Panc1 (cell line): ENCODE data around the gene EVI2B. TPM values are rescaled to one million over a fixed set of nuclear protein-coding genes. Genes with fewer than 3 reads are reported as not detected.

Experiments used
- ATAC-seq: fragments of 200-7000 bp; cut with Tn5 transposase; 2 replicates; pipeline ENCODE4 v1.9.1; 2020; ENCODE audit warnings: mild to moderate bottlenecking, moderate library complexity
- BruUV-seq: library from RNA; stranded (reverse); fragments of 400-500 nt; replicated peaks from 2 replicates; lab custom pipeline; 2021; lab: Mats Ljungman, UMichigan
- CTCF ChIA-PET: fragments of 300-600 bp; sonication (Branson Sonifier 250); formaldehyde crosslinking; loops from one replicate; lab custom pipeline; 2022; ENCODE audit warnings: antibody characterized with exemption; lab: Charles Lee
- POLR2A ChIA-PET: fragments of 300-600 bp; sonication (Branson Sonifier 250); formaldehyde crosslinking; loops from one replicate; lab custom pipeline; 2022; ENCODE audit warnings: antibody characterized with exemption; lab: Charles Lee
- DNase-seq: peaks from one replicate; pipeline ENCODE4 v3.0.0-alpha.2; 2010; ENCODE audit warnings: low read depth, low spot score
- H3K27ac ChIP-seq: 2 replicates; pipeline ENCODE4 v1.5.1; 2011; ENCODE audit warnings: mild to moderate bottlenecking, low read length, inconsistent platforms
- H3K27me3 ChIP-seq: fragments of 200-500 bp; sonication (Bioruptor generic); 2 replicates; pipeline ENCODE4 v1.6.0; 2014; ENCODE audit warnings: low read length, inconsistent platforms; ENCODE audit not compliant: control insufficient read depth, insufficient read depth
- H3K36me3 ChIP-seq: fragments of 200-500 bp; sonication (Bioruptor generic); 2 replicates; pipeline ENCODE4 v1.5.1; 2014; ENCODE audit warnings: inconsistent platforms, mild to moderate bottlenecking, low read length, moderate library complexity; ENCODE audit not compliant: control insufficient read depth, insufficient read depth
- H3K4me1 ChIP-seq: 2 replicates; pipeline ENCODE4 v1.5.1; 2011; ENCODE audit warnings: inconsistent platforms, mild to moderate bottlenecking, low read length, moderate library complexity; ENCODE audit not compliant: control insufficient read depth, insufficient read depth
- H3K4me3 ChIP-seq, 2 experiments: 2 replicates each; pipeline ENCODE4 v1.5.1; 2011 to 2012; ENCODE audit warnings: low read depth in 2 of 2, low read length in 2 of 2, mild to moderate bottlenecking in 2 of 2, inconsistent platforms in 1 of 2, moderate library complexity in 1 of 2
- H3K9me3 ChIP-seq: fragments of 200-500 bp; sonication (Bioruptor generic); 2 replicates; pipeline ENCODE4 v1.5.1; 2014; ENCODE audit warnings: low read depth, mild to moderate bottlenecking, inconsistent platforms, low read length, moderate library complexity; ENCODE audit not compliant: control insufficient read depth, insufficient read depth
- POLR2AphosphoS5 ChIP-seq: IDR thresholded peaks from 2 replicates; pipeline ENCODE4 v1.6.1; 2012; ENCODE audit warnings: mild to moderate bottlenecking, low read depth, low read length, moderate library complexity
- SIN3A ChIP-seq: IDR thresholded peaks from 2 replicates; pipeline ENCODE4 v1.6.1; 2012; ENCODE audit warnings: low read depth, mild to moderate bottlenecking, low read length, moderate library complexity, borderline replicate concordance; ENCODE audit not compliant: insufficient read depth
- TCF7L2 ChIP-seq: IDR thresholded peaks from 2 replicates; pipeline ENCODE4 v1.6.1; 2011; ENCODE audit warnings: mild to moderate bottlenecking, low read depth, low read length, inconsistent platforms
- in situ Hi-C: cut with HindIII; loops from 2 replicates; pipeline ENCODE4 v1.10.0; 2016; ENCODE audit warnings: low sequenced_read_pairs, low pct_unique_long_range_greater_than_20kb
- intact Hi-C: fragments of 100-400 bp; cut with micrococcal nuclease; formaldehyde crosslinking; loops from one replicate; pipeline ENCODE4 v1.10.0; 2022; ENCODE audit not compliant: unreplicated experiment
- total RNA-seq: library from RNA; stranded (reverse); gene quantifications from one replicate; pipeline ENCODE4 v1.2.1, GENCODE V29; 2021; ENCODE audit not compliant: unreplicated experiment
- TF ChIP-seq, protein P1 (sequence below): fragments of 450-650 bp; IDR thresholded peaks from 2 replicates; pipeline ENCODE4 v1.5.1; 2017; ENCODE audit warnings: mild to moderate bottlenecking
- TF ChIP-seq, protein P2 (sequence below), 2 experiments: IDR thresholded peaks; 2 replicates each; pipeline ENCODE4 v1.6.1; 2011 to 2012; ENCODE audit warnings: low read depth in 2 of 2, control low read depth in 1 of 2, low read length in 1 of 2, mild to moderate bottlenecking in 1 of 2, moderate library complexity in 1 of 2; ENCODE audit not compliant: insufficient read depth in 1 of 2

The EVI2B gene
- total RNA-seq, 1 experiment from 2014 or later = 0.08 TPM

GRCh38 chr17:31272803-31273202, 41.1 kb downstream of the EVI2B start:
- BruUV-seq = no TSS peak
- Histone ChIP-seq H3K4me3 (no peak overlapping the region), H3K27me3 (no peaks in the 10 kb centered on the region), H3K9me3 (no peaks in the 10 kb centered on the region), H3K4me1 (peaks cover 7% of the 10 kb centered on the region; the same call in 1 of the 2 replicates), H3K27ac (no peak overlapping the region), H3K36me3 (no peaks in the 10 kb centered on the region)
- in situ Hi-C loops = no loop called here
- no peak for ATAC-seq
- ChIA-PET POLR2A (no interaction called here), CTCF (no interaction called here)
- DNase-seq = no peak
- TF ChIP-seq, protein P1, sequence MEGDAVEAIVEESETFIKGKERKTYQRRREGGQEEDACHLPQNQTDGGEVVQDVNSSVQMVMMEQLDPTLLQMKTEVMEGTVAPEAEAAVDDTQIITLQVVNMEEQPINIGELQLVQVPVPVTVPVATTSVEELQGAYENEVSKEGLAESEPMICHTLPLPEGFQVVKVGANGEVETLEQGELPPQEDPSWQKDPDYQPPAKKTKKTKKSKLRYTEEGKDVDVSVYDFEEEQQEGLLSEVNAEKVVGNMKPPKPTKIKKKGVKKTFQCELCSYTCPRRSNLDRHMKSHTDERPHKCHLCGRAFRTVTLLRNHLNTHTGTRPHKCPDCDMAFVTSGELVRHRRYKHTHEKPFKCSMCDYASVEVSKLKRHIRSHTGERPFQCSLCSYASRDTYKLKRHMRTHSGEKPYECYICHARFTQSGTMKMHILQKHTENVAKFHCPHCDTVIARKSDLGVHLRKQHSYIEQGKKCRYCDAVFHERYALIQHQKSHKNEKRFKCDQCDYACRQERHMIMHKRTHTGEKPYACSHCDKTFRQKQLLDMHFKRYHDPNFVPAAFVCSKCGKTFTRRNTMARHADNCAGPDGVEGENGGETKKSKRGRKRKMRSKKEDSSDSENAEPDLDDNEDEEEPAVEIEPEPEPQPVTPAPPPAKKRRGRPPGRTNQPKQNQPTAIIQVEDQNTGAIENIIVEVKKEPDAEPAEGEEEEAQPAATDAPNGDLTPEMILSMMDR = no peak
- TF ChIP-seq POLR2AphosphoS5 = no peak
- no peak for TF ChIP-seq SIN3A
- TF ChIP-seq TCF7L2 = no peak
- TF ChIP-seq, protein P2, sequence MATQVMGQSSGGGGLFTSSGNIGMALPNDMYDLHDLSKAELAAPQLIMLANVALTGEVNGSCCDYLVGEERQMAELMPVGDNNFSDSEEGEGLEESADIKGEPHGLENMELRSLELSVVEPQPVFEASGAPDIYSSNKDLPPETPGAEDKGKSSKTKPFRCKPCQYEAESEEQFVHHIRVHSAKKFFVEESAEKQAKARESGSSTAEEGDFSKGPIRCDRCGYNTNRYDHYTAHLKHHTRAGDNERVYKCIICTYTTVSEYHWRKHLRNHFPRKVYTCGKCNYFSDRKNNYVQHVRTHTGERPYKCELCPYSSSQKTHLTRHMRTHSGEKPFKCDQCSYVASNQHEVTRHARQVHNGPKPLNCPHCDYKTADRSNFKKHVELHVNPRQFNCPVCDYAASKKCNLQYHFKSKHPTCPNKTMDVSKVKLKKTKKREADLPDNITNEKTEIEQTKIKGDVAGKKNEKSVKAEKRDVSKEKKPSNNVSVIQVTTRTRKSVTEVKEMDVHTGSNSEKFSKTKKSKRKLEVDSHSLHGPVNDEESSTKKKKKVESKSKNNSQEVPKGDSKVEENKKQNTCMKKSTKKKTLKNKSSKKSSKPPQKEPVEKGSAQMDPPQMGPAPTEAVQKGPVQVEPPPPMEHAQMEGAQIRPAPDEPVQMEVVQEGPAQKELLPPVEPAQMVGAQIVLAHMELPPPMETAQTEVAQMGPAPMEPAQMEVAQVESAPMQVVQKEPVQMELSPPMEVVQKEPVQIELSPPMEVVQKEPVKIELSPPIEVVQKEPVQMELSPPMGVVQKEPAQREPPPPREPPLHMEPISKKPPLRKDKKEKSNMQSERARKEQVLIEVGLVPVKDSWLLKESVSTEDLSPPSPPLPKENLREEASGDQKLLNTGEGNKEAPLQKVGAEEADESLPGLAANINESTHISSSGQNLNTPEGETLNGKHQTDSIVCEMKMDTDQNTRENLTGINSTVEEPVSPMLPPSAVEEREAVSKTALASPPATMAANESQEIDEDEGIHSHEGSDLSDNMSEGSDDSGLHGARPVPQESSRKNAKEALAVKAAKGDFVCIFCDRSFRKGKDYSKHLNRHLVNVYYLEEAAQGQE (IDR thresholded peaks at IDR 0.05; ENCODE audit: insufficient read depth in 1 of 2, low read depth in 2 of 2, low read length in 1 of 2) = no peak
- intact Hi-C loops = no loop called here

GRCh38 chr17:31272236-31272635, 41.6 kb downstream of the EVI2B start:
- Histone ChIP-seq H3K36me3 (no peaks in the 10 kb centered on the region), H3K27me3 (no peaks in the 10 kb centered on the region), H3K4me1 (peaks cover 9% of the 10 kb centered on the region; the same call in 1 of the 2 replicates), H3K4me3 (no peak overlapping the region), H3K27ac (no peak overlapping the region), H3K9me3 (no peaks in the 10 kb centered on the region)
- intact Hi-C loops = no loop called here
- in situ Hi-C loops = no loop called here
- no TSS peak for BruUV-seq
- ATAC-seq (no peak), DNase-seq (no peak)
- CTCF ChIA-PET = no interaction called here
- POLR2A ChIA-PET = no interaction called here
- TF ChIP-seq, protein P1 = no peak
- TF ChIP-seq SIN3A (no peak), POLR2AphosphoS5 (no peak), TCF7L2 (no peak)
- TF ChIP-seq, protein P2 (IDR thresholded peaks at IDR 0.05; ENCODE audit: insufficient read depth in 1 of 2, low read depth in 2 of 2, low read length in 1 of 2) = no peak
